Hepatocyte (in vitro differentiated cells): ENCODE results near the gene DCAF5.

Experiments used
- EZH2 ChIP-seq: fragments of 200-600 bp; sonication (generic); IDR thresholded peaks from 2 replicates; pipeline ENCODE4 v1.6.1; 2016; ENCODE audit warnings: antibody characterized with exemption, mild to moderate bottlenecking, borderline replicate concordance
- EZH2phosphoT487 ChIP-seq: fragments of 200-600 bp; sonication (generic); IDR thresholded peaks from one replicate; pipeline ENCODE4 v1.6.1; 2018; ENCODE audit warnings: antibody characterized with exemption, mild to moderate bottlenecking, low read depth, moderate library complexity; ENCODE audit not compliant: unreplicated experiment, severe bottlenecking
- TF ChIP-seq, protein P1 (sequence below): fragments of 200-600 bp; sonication (generic); IDR thresholded peaks from 2 replicates; pipeline ENCODE4 v1.5.1; 2016; ENCODE audit warnings: antibody characterized with exemption, mild to moderate bottlenecking; ENCODE audit not compliant: poor library complexity

DNA sequence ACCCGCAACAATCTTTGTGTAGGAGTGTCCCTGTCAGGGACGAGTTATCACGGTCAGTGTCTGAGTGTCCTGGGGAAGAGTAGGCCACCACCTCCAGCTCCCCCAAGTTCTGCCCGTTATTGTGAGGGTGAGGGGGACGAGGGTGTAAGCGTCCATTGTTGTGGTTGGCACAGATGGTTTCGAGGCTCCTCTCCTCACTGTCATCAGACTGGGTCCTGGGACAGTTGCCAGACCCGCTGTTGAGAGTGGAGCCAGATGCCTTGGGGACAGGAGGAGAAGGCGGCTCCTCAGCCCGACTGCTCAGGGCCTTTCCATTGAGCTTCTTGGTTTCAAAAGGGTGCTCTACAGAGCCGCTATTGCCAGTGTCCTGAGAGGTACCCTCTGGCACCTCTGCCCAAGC, 98.9 kb downstream of the DCAF5 start:
- TF ChIP-seq EZH2phosphoT487 (no peak), EZH2 (no peak)
- TF ChIP-seq, protein P1, sequence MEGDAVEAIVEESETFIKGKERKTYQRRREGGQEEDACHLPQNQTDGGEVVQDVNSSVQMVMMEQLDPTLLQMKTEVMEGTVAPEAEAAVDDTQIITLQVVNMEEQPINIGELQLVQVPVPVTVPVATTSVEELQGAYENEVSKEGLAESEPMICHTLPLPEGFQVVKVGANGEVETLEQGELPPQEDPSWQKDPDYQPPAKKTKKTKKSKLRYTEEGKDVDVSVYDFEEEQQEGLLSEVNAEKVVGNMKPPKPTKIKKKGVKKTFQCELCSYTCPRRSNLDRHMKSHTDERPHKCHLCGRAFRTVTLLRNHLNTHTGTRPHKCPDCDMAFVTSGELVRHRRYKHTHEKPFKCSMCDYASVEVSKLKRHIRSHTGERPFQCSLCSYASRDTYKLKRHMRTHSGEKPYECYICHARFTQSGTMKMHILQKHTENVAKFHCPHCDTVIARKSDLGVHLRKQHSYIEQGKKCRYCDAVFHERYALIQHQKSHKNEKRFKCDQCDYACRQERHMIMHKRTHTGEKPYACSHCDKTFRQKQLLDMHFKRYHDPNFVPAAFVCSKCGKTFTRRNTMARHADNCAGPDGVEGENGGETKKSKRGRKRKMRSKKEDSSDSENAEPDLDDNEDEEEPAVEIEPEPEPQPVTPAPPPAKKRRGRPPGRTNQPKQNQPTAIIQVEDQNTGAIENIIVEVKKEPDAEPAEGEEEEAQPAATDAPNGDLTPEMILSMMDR: no peak
